ENCODE results near the gene CABLES2.

CABLES2 gene

GRCh38 chr20:62393830-62394229 is 13.3 kb downstream of the CABLES2 start:
- no peak overlapping the region for H3K4me3 ChIP-seq (ENCODE audit: low read depth, low read length)
- no peak for DNase-seq (ENCODE audit: low read depth)

- no peak overlapping the region for H3K4me3 ChIP-seq (ENCODE audit: low read depth, low read length)
- DNase-seq (ENCODE audit: low read depth), result no peak
Observed at GRCh38 chr20:62393335-62393665, 13.8 kb downstream of the CABLES2 start.

DNA sequence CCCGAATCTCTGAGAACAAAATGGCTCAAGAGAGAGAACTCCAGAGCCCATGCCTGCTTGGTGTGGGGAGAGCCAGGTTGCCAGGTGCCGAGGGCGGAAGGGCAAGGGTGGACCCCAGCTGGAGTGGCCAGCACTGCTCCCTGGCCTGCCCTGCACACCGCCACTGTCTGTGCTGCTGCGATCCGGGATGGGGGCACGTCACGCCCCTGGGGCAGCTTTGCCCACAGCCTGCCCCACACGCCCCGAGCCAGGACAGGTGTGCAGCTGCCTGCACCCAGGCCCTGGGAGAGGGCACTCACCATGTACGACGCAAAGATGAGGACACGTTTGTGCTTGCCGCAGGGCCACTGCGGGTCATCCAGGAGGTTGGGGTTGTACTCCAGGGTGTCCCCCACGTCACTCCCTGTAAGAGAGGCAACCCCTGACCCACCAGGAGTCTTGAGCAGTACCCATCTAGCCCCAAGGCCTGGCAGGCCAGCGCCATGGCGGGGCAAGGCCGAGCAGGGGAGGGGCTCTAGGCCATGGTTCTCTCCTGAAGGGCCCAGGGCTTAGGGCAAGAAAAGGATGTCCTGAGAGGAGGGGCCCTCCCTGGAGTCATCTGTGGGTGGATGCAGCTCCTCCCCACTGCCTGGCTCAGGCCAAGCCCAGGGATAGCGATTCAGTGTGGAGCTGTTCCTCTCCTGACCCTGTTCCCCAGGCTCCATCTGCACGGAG is 14.3 kb downstream of the CABLES2 start:
- no peak for DNase-seq (ENCODE audit: low read depth)

GRCh38 chr20:62392077-62392418 is 15.0 kb downstream of the CABLES2 start:
- H3K4me3 ChIP-seq (ENCODE audit: low read depth, low read length), result no peak overlapping the region
- no peak for DNase-seq (ENCODE audit: low read depth)

More for the DNA sequence above, 14.3 kb downstream of the CABLES2 start:
- no peak overlapping the region for H3K4me3 ChIP-seq (ENCODE audit: low read depth, low read length)

GRCh38 chr20:62391165-62392076 is 15.7 kb downstream of the CABLES2 start:
- no peak overlapping the region for H3K4me3 ChIP-seq (ENCODE audit: low read depth, low read length)
- no peak for DNase-seq (ENCODE audit: low read depth)

DNA sequence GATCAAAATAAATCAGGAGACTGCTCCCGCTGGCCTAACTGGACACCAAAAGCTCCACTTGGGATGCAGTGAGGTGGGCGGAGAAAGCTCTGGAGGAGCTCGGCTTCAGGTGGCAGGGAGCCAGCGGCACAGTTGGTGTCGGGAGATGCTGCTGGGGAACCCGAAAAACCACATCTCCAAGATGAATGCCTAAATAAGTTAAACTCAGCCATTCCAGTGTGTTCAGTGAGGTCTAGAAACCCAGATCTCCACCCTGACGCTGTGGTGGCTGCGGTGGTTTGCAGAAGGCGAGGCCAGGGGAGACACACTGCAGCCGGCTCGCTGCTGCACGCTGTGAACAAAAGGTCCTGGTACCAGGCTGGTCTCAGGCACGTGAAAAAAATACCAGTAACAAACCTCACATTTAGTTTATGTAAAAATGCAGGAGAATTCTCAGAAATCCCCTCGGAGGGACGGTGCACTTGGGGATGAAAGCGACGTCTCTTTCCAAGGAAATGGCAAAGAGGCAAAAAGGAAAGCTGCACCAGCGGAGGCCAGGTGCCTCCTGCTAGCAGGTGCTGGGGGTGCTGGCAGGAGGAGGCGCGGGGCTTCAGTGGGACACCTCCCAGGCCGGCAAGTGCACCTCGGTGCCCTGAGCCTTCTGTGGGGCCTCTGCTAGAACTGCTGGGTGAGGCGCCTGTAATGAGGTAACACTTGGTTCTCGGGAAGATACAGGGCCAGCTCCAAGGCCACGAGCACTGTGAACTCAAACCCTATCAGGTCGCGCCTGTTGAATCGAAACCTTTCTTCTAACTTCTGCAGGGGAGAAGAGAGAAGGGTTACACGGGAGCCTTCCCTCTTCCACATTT is 16.5 kb downstream of the CABLES2 start:
- H3K4me3 ChIP-seq (ENCODE audit: low read depth, low read length), result no peak overlapping the region

DNA sequence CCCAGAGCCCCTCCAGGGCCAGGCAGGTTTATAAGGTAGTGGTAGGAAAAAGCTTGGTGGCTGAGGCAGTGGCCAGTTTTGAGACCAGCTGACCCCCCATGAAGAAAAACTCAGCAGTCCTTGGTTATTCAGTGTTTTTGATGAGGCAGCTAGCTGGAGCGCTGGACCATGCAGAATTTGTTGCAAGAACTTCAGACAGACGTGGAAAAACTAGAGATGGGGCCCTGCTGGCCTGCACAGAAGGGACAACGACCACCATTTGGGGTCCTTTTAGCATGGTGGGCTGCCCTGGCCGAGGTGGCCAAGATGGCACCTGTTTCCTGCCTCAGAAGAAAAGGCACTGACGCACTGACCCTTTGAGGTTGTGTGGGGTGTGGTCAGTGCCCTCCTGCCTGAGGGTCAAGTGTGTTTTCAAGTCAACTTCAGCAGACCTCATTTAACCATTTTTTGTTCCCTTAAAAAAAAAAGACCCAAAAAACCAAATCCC is 17.4 kb downstream of the CABLES2 start:
- H3K4me3 ChIP-seq (ENCODE audit: low read depth, low read length), result no peak overlapping the region
- no peak for DNase-seq (ENCODE audit: low read depth)

More for the DNA sequence above, 16.5 kb downstream of the CABLES2 start:
- no peak for DNase-seq (ENCODE audit: low read depth)

DNA sequence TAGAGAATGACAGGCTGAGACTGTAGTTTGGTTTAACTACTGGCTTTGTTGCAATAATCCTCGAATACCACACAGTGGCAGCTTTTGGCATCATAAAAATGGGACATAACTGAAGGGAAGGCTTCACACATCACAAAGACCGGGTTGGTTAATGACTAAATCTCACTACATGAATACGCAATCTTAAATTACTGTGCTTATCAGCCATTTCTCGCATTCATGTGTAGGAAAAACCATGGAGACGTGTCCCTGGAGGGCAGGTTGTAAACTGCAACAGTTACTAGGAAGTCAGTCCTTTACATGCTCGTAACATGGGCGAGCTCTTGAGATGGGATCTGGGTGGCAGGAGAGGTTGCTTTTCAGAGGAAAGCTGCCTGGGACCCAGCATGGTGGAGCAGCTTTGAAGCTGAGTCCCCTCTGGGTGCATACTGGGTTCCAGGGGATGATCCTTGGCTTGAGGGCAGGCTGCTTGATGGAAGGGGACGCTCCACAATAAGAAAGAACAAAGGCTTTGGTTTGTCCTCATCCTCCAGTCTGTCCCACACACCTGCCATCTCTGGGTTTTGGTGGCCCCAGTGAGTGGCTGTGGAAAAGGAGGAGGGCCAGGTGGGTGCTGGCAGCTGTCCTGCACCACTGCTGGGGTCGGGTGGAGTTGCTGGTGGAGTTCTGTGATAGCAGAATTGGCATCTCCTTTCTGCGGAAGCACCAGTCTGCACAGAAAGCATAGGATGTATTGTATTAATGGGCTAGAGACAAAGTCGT is 18.1 kb downstream of the CABLES2 start:
- no peak for DNase-seq (ENCODE audit: low read depth)
- H3K4me3 ChIP-seq (ENCODE audit: low read depth, low read length), result no peak overlapping the region

DNA sequence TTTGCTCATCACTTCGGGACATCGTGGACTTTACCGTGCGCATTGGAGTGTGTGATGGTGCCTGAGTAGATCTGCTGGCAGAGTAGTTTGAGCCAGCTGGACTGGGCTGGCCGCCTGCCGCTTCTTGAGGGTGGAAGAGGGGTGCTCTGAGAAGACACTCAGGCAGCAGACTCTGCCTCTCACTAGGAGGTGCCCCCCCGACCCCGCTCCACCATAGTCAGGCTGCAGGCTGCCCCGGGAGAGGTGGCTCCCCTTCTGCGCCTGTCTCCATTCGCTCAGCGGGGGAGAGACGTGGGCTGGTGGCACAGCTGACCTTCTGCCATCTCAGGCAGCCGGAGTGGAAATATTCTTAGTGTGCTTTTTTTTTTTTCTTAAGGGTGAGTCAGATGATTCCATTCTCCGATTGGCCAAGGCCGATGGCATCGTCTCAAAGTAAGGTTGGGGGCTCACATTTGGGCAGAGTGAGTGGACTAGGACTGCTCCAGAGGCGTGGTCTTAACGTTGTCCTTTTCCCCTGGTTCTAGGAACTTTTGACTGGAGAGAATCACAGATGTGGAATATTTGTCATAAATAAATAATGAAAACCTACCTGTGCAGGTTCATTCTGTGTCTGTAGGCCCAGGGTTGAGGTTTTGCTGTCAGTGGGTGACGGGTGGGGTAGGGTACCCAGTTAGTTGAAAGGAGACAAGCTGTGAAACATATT is 19.0 kb downstream of the CABLES2 start:
- DNase-seq (ENCODE audit: low read depth), result no peak
- peak overlapping the region; percentile 98 for H3K4me3 ChIP-seq (ENCODE audit: low read depth, low read length)

DNA sequence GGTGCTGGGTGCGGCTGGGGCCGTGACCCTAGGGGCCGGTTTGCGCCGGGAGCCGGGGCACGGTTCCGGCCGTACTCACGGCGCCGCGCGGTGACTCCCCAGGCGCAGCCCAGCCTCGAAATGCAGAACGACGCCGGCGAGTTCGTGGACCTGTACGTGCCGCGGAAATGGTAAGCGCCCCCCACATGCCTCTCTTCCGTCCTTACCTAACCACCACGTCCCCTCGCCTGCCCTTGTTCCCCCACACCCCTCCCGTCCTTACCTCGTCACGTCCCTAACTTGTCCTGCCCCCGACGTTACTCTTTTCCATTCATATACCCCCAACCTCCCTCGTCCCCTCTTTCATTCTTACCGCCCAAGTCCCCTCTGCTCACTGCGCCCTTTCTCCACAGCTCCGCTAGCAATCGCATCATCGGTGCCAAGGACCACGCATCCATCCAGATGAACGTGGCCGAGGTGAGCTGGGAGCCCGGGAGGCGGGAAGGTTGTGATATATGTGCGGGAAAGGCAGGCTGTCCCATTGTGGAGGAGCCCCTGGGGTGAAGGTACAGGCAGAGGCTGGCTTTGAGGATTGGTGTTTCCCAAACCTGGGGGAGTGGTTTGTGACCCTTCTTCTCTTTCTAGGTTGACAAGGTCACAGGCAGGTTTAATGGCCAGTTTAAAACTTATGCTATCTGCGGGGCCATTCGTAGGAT is 19.7 kb downstream of the CABLES2 start:
- peak overlapping the region; percentile 98 for H3K4me3 ChIP-seq (ENCODE audit: low read depth, low read length)
- DNase-seq (ENCODE audit: low read depth), result no peak

DNA sequence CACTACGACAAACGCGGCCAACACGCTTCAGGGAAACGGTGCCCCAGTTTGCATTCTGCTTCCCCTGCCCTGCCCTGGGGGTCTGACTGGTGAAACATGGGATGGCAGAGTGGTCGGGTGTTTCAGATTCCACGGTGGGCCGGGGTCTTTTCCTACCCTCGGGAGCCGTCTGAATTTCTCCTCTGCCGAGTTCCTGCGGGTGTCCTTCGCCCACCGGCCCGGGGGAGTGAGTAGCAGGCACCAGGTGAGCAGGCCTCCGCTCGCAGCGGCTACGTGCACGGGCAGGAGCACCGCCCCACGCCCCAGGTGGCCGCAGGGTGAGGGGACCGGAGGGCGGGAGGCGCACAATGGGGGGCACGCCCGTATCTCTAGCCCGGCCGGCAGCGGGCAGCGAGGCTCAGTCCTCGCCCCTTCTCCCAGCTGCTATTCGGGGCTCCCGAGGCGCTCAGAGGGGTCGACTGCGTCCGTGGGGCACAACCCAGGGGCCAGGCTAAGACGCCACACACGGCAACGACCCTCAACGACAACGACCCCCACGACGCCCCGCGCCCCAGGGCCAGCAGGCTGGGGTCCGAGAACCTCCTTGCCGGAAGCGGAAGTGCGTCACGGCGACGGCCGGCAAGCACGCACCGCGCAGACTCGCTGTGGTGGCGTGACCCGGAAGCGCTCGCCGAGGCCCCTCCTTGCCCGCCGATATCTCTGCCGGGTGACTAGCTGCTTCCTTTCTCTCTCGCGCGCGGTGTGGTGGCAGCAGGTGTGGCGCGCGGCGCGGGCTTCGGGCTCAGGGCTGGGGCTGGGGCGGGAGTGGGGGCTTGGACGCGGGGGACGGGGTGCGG is 20.5 kb downstream of the CABLES2 start, which contains the start of gene RPS21:
TSS of gene RPS21 (plus strand) at position 721 of the 836 bp plus-strand sequence. CDS start 236 bp downstream, outside the sequence.
- DNase-seq (ENCODE audit: low read depth), result peak; percentile 50

GRCh38 chr20:62382306-62383198 is 24.5 kb downstream of the CABLES2 start:
- H3K4me3 ChIP-seq (ENCODE audit: low read depth, low read length), result no peak overlapping the region

More for the DNA sequence above, 20.5 kb downstream of the CABLES2 start, which contains the start of gene RPS21:
- peak within 1 kb of the TSS; percentile 98 for H3K4me3 ChIP-seq (ENCODE audit: low read depth, low read length)

DNA sequence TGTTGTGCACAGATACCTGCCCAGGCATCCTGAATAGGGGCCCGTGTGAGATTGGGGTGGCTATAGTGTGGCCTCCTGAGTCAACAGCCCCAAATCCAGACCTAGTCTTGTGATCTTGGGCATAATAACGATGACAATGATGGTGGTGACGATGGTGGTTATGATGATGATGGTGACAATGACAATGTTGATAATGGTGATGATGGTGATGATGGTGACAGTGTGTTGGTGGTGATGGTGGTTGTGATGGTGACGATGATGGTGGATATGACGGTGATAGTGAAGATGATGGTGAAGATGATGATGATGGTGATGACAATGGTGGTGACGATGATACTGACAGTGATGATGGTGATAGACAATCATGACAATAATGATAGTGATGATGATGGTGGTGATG is 25.2 kb downstream of the CABLES2 start:
- H3K4me3 ChIP-seq (ENCODE audit: low read depth, low read length), result no peak overlapping the region
- no peak for DNase-seq (ENCODE audit: low read depth)

More at GRCh38 chr20:62382306-62383198, 24.5 kb downstream of the CABLES2 start:
- no peak for DNase-seq (ENCODE audit: low read depth)

GRCh38 chr20:62381202-62381797 is 25.8 kb downstream of the CABLES2 start:
- H3K4me3 ChIP-seq (ENCODE audit: low read depth, low read length), result no peak overlapping the region
- no peak for DNase-seq (ENCODE audit: low read depth)

GRCh38 chr20:62378215-62378614 is 28.9 kb downstream of the CABLES2 start:
- no peak for DNase-seq (ENCODE audit: low read depth)
- H3K4me3 ChIP-seq (ENCODE audit: low read depth, low read length), result no peak overlapping the region
